ENCODE data around the gene TRIP13.

The TRIP13 gene

DNA sequence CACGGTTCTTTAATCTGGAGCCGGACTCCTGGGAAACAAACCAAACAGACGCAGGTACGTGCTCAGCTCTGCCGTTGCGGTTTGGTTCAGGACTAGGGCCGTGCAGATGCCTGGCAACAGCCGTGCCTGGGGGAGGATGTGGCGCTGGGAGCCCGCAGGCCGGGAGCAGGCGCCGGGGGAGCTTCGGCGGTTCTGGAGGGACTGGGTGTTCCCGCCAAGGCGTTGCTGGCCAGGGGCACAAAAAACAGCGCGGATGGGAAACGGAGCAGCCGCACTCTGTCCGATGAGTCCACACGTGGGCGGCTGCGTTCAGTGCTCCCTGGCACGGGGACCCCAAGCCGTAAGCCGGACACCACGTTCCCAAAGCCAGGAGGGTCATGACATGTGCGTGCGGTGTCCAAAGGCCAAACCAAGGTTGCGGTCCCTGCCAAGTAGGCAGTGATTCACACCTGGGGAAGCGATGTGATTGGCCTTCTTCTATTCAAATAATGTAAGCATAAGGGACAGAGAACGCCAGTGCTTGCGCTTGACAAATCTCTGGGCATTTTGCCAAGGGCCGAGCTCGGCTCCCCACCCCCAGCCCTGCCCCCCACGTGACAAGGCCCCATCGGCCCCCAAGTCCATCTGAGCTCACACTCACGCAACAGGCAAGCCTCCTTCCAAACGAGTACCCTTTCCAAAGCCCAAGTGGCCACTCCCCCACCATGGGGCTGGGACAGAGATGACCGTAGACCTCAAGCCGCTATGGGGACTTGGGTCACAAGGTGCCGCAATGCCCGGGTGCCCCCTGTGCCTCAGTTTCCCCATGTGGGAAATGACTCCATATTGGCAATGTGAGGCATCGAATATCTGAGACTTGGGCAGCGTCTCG is 66.3 kb downstream of the TRIP13 start:
- Histone ChIP-seq H3K4me3 (ENCODE audit: low read depth, low read length) (no peak overlapping the region), H3K27ac (no peak overlapping the region), H3K36me3 (replicated peaks) (no peaks in the 10 kb centered on the region), H3K27me3 (replicated peaks) (peaks cover 55% of the 10 kb centered on the region)
- DNase-seq, result no peak
- in situ Hi-C loops (cut with HindIII; ENCODE audit: low pct_ligation_motif_present, low sequenced_read_pairs), result no loop called here
- no peak for TF ChIP-seq CTCF (IDR thresholded peaks at IDR 0.05; ENCODE audit: low read depth, low read length, missing control alignments)

GRCh38 chr5:959581-960531 is 67.2 kb downstream of the TRIP13 start:
- DNase-seq, result no peak
- H3K4me3 ChIP-seq (ENCODE audit: low read depth, low read length), result no peak overlapping the region
- TF ChIP-seq CTCF (IDR thresholded peaks at IDR 0.05; ENCODE audit: low read depth, low read length, missing control alignments), result no peak
- no peaks in the 10 kb centered on the region for H3K36me3 ChIP-seq (replicated peaks)
- no peak overlapping the region for H3K27ac ChIP-seq
- H3K27me3 ChIP-seq (replicated peaks), result peaks cover 54% of the 10 kb centered on the region
- in situ Hi-C loops (cut with HindIII; ENCODE audit: low pct_ligation_motif_present, low sequenced_read_pairs), result no loop called here

DNA sequence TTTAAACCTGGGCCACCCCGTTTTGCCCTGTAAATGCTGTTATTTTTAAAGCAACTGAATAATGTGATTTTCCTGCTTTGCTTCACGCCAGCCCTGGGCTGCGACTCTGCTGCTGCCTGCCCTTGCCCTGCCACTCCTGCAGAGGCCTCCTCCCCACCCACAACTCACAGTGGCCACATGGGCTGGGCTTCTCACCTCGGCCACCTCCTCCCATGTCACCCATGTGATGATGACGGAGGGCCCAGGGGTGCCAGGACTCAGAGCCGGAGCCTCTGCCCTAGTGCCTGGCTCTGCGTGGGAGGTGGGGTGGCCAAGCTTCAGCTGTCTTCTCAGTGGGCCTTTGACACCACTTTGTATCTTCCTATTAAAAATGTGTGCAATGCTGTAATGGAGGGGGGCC is 67.9 kb downstream of the TRIP13 start:
- DNase-seq, result no peak
- Histone ChIP-seq H3K27ac (no peak overlapping the region), H3K36me3 (replicated peaks) (no peaks in the 10 kb centered on the region), H3K27me3 (replicated peaks) (peaks cover 54% of the 10 kb centered on the region), H3K4me3 (ENCODE audit: low read depth, low read length) (no peak overlapping the region)
- in situ Hi-C loops (cut with HindIII; ENCODE audit: low pct_ligation_motif_present, low sequenced_read_pairs), result no loop called here
- no peak for TF ChIP-seq CTCF (IDR thresholded peaks at IDR 0.05; ENCODE audit: low read depth, low read length, missing control alignments)

DNA sequence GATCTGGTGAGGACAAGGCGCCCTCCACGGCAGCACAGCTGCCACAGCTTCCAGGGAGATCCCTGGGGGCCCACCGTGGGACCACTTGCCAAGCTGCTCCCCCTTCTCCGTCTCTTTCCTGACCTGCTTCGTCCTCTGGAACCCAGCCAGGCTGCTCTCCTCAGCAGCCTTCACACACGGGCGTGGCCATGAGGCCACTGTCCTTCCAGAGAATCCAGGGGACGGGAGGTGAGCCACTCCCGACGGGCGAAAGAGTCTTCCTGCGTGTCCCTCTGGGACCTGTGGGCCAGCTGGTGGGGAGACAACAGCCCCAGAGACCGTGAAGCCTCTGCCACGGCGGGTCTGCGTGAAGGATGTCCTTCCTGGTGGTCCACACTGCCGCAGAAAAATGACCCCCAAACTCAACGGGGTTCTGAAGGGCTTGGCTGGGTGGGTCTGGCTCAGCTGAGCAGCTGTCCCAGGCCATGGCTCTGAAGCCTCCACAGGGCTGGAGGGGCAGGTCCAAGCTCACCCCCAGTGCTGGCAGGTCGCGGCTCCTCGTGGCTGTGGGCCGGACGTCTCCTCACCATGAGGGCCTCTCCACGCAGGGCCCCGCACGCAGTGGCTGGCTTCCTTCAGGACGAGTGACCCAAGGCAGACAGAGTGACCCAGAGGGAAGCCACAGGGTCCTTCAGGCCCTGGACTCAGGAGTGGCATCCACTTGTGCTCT is 68.5 kb downstream of the TRIP13 start:
- no peak for TF ChIP-seq CTCF (IDR thresholded peaks at IDR 0.05; ENCODE audit: low read depth, low read length, missing control alignments)
- in situ Hi-C loops (cut with HindIII; ENCODE audit: low pct_ligation_motif_present, low sequenced_read_pairs), result no loop called here
- Histone ChIP-seq H3K27ac (no peak overlapping the region), H3K27me3 (replicated peaks) (peaks cover 54% of the 10 kb centered on the region), H3K4me3 (ENCODE audit: low read depth, low read length) (no peak overlapping the region), H3K36me3 (replicated peaks) (no peaks in the 10 kb centered on the region)
- no peak for DNase-seq

DNA sequence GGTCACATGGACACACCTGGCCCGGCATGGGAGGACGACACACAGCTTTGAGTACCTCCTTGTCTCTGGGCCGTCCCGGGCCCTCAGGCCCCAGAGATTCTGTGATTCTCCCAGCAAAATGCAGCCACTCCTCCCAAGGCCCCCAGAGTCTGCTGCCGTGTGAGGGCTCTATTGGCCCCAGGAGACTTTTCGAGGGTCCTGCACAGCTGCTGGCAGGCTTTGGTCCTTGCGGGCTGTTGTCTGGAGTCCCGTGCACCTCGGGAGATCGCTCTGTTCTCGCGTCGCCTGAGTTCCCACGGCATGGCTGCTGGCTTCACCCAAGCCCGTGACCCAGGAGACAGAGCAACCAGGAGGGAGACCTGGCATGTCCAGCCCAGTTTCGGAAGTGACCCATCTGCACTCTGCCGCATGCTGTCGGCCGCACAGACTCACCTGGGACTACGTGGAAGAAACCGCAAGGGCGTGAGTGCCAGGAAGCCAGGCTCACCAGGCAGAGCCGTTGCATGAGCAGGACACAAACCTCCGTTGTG is 69.1 kb downstream of the TRIP13 start:
- H3K27me3 ChIP-seq (replicated peaks), result peaks cover 53% of the 10 kb centered on the region
- H3K36me3 ChIP-seq (replicated peaks), result no peaks in the 10 kb centered on the region
- in situ Hi-C loops (cut with HindIII; ENCODE audit: low pct_ligation_motif_present, low sequenced_read_pairs), result no loop called here
- H3K4me3 ChIP-seq (ENCODE audit: low read depth, low read length), result no peak overlapping the region
- H3K27ac ChIP-seq, result no peak overlapping the region
- no peak for DNase-seq
- TF ChIP-seq CTCF (IDR thresholded peaks at IDR 0.05; ENCODE audit: low read depth, low read length, missing control alignments), result no peak

Measured in brain microvascular endothelial cell (primary cell).